ENCODE data around the gene EDARADD. TPM values are rescaled to one million over a fixed set of nuclear protein-coding genes. Genes with fewer than 3 reads are reported as not detected.
A peak's percentile ranks its signal among the peaks of the same experiment; 100 is the strongest.

The EDARADD gene
- polyA plus RNA-seq, 3 donors from 2014 or later, result 5.2 to 5.8 TPM; not detected in 1

GRCh38 chr1:236526079-236526478 is 132.0 kb downstream of the EDARADD start:
- peak overlapping the region in 1 of 6 donors; percentile 47 for H3K27ac Mint-ChIP-seq
- H3K4me1 Mint-ChIP-seq, result peaks cover 20 to 44% of the 10 kb centered on the region in 2 donors
- H3K9me3 Mint-ChIP-seq, result no peaks in the 10 kb centered on the region
- H3K36me3 Mint-ChIP-seq, result peaks cover 14 to 21% (median 15%) of the 10 kb centered on the region in 3 donors
- peak overlapping the region in 2 of 5 donors; percentile 2 to 11 for H3K4me3 Mint-ChIP-seq
- peaks cover 7 to 14% (median 8%) of the 10 kb centered on the region in 3 donors for H3K27me3 Mint-ChIP-seq (ENCODE audit: low read depth in 3 of 3)
- DNase-seq, result no peak

- peaks cover 9 to 46% of the 10 kb centered on the region in 2 donors for H3K4me1 Mint-ChIP-seq
- H3K27ac Mint-ChIP-seq, result peak overlapping the region in 3 of 6 donors; percentile 7 to 45 (median 8)
- no peak overlapping the region for H3K4me3 Mint-ChIP-seq
- H3K36me3 Mint-ChIP-seq, result peaks cover 20 to 36% (median 22%) of the 10 kb centered on the region in 3 donors
- H3K27me3 Mint-ChIP-seq (ENCODE audit: low read depth in 3 of 3), result peaks cover 0 to 1% (median 0%) of the 10 kb centered on the region in 3 donors
- DNase-seq, result no peak
- no peaks in the 10 kb centered on the region for H3K9me3 Mint-ChIP-seq
These were observed 136.2 kb downstream of the EDARADD start for GRCh38 chr1:236530286-236530685.

- peaks cover 19 to 34% (median 22%) of the 10 kb centered on the region in 3 donors for H3K36me3 Mint-ChIP-seq
- no peak for DNase-seq
- peaks cover 9 to 49% of the 10 kb centered on the region in 2 donors for H3K4me1 Mint-ChIP-seq
- peaks cover 0 to 1% (median 0%) of the 10 kb centered on the region in 3 donors for H3K27me3 Mint-ChIP-seq (ENCODE audit: low read depth in 3 of 3)
- H3K4me3 Mint-ChIP-seq, result no peak overlapping the region
- H3K9me3 Mint-ChIP-seq, result no peaks in the 10 kb centered on the region
- peak overlapping the region in 1 of 6 donors; percentile 14 for H3K27ac Mint-ChIP-seq
These were observed 136.9 kb downstream of the EDARADD start for GRCh38 chr1:236530959-236531358.

- Mint-ChIP-seq H3K4me3 (no peak overlapping the region), H3K27me3 (ENCODE audit: low read depth in 3 of 3) (peaks cover 0 to 1% (median 0%) of the 10 kb centered on the region in 3 donors), H3K9me3 (no peaks in the 10 kb centered on the region), H3K4me1 (peaks cover 14 to 51% of the 10 kb centered on the region in 2 donors), H3K36me3 (peaks cover 9 to 25% (median 11%) of the 10 kb centered on the region in 3 donors), H3K27ac (peak overlapping the region in 1 of 6 donors; percentile 9)
- no peak for DNase-seq
These were observed 138.8 kb downstream of the EDARADD start for GRCh38 chr1:236532850-236533249.

- Mint-ChIP-seq H3K4me1 (peaks cover 14 to 51% of the 10 kb centered on the region in 2 donors), H3K27ac (peak overlapping the region in 1 of 6 donors; percentile 19), H3K27me3 (ENCODE audit: low read depth in 3 of 3) (peaks cover 0 to 1% (median 0%) of the 10 kb centered on the region in 3 donors), H3K4me3 (no peak overlapping the region), H3K36me3 (peaks cover 9 to 30% (median 11%) of the 10 kb centered on the region in 3 donors), H3K9me3 (no peaks in the 10 kb centered on the region)
- DNase-seq, result no peak
These were observed 140.1 kb downstream of the EDARADD start for GRCh38 chr1:236534151-236534651.

Other genes with a start within 250 kb of the EDARADD start
- gene ERO1B, start 112.3 kb upstream of the EDARADD start, polyA plus RNA-seq, result 1 to 10 TPM; 2.0 to 2.1 (median 2.0) TPM
- gene LGALS8, start 129.7 kb downstream of the EDARADD start, polyA plus RNA-seq, result 10 to 100 TPM; 24.9 to 43.6 (median 26.6) TPM
- 10 to 100 TPM in 1 of 3 donors, 1 to 10 TPM in 2; 3.8 to 11.6 (median 4.6) TPM for gene HEATR1, start 210.2 kb downstream of the EDARADD start, polyA plus RNA-seq

All from immature natural killer cell (primary cell).